GM18517 (cell line): Measurements from ENCODE around the gene ARHGAP26.

Source experiments
- ATAC-seq: cut with Tn5 transposase; IDR thresholded peaks from one replicate; pipeline ENCODE4 v1.9.1; 2021; ENCODE audit warnings: mild to moderate bottlenecking, moderate library complexity; ENCODE audit not compliant: unreplicated experiment

ARHGAP26 gene

DNA sequence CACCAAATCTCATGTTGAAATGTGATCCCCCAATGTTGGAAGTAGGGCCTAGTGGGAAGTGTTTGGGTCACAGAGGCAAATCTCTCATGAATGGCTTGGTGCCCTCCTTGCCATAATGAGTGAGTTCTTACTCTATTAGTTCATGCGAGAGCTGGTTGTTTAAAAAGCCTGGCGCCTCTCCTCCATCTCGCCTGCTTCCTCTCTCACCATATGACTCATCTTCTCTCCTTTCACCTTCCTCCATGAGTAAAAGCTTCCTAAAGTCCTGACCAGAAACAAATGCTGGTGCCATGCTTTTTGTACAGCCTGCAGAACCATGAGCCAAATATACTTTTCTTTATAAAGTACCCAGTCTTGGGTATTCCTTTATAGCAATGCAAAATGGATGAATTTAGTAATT is 20.9 kb upstream of the ARHGAP26 start:
- no peak for ATAC-seq

DNA sequence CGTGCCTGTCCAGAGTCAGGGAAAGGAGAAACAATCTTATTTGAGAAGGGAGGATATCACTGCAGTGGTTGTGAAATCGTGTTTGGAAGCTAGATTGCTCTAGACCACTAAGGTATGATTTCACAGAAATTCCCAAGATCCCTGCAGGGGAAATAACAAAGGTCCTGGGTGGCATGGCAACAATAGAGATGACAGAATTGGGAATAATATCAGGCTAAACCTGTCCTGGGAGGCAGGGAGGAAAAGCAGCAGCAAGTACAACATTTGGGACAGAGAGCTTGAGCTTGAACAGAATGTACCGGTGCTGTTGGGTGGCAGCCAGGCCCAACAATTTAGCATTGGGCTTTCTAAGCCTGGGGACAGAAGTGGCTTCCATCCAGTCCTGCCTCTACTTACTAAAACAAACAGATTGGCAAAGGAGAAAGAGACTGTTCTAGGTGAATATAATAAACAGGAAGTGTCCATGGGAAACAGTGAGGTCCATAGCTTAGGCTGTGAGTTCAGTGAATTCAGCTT is 17.0 kb upstream of the ARHGAP26 start:
- no peak for ATAC-seq

DNA sequence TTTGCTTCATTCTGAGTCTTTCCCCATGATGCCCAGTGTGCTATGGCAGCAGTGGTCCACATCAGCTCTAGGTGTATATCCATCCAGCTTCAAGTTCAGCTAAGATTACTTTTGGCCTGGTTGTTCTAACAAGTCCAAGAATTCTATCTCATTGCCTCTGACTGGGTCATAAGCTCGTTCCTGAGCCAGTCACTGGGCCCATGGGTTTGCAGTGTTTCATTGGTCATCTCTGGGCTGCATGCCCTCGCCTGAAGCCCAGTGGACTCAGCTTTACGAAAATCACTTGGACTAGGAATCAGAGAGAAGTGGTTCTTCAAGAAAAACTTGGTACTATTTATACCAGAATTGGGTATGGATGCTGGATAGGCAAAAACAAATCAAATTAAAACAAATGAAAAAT is 16.1 kb upstream of the ARHGAP26 start:
- no peak for ATAC-seq

DNA sequence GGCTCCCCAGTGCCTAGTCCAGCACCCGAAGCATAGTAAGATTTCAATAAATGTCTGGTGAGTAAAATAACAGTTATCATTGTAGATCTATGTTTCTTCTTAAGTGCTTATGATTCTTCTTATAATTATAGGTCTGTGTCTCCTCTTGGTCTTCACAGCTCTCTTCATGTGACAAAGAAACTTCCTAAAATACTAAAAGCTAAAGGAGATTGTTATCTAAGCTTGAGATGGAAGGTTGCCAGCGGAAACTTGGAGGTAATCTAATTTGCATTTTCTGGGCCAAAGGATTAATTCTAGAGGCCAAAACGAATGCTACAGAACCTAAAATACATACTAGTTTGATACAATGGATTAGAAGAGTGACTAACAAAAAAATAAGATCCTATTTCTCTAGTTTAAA is 13.6 kb upstream of the ARHGAP26 start:
- no peak for ATAC-seq

DNA sequence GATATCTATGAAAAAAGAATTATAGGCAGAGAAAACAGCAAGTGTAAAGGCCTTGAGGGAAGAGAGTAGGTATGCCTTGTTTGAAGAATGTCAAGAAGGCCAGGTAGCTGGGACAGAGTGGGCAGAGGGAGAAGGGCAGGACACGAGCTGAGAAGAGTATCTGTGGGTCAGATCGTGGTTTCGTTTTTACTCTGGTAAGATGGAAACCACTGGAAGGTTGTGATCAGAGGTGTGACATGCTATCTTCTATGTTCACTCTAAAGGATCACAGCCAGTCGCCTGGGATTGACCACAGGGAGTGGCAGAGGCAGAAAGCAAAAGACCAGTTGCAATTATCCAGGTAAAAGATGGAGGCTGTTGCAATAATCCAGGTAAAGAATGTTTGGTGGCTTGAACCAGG is 12.6 kb upstream of the ARHGAP26 start:
- ATAC-seq = no peak

DNA sequence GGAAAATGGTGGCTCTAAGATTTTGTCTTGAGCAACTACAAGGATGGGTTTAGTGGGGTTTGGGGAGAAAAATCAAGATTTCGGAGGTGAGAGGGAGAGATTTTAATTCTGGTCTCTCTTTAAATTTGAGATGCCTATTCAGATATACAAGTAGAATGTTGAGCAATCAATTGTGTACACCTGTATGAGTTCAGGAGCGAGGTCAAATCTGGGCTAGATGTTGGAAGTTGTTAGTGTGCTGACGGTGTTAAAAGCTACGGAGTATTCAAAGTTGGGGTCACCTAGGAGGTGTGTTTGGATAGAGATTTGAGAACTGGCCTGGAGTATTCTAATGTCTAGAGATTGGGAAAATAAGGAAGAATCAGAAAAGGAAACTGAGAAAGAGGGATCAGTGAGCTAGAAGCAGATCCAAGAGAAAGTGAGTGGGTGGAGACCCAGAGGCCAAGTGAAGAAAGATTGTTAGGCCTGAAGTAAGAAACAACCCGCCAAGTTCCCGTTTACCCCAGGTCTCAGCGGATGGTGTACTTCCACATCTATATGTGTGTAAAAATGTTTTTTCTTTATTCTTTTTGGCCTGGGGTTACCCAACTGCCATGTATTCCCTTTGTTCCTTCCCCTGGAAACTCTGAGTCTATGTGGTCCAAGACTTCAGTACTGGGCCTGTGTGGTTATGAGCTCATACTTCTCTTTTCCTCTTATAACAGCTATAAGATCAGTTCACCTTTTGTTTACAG is 11.9 kb upstream of the ARHGAP26 start:
- no peak for ATAC-seq

DNA sequence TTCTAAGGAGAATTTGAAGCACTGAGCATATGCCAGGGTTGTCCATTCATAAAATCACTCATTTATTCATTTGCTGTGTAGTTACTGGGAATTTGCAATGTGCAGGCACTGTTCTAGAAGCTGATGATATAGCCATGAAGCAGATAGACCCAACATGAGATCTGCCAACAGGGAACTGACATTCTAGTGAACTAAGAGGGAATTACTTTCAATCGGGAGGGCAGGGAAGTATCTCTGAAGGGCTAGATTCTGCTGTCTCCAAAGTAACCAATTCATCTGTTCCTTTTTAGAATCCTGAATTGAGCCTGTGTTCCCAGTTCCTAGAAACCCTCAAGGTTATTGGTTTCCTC is 11.4 kb upstream of the ARHGAP26 start:
- ATAC-seq = no peak

DNA sequence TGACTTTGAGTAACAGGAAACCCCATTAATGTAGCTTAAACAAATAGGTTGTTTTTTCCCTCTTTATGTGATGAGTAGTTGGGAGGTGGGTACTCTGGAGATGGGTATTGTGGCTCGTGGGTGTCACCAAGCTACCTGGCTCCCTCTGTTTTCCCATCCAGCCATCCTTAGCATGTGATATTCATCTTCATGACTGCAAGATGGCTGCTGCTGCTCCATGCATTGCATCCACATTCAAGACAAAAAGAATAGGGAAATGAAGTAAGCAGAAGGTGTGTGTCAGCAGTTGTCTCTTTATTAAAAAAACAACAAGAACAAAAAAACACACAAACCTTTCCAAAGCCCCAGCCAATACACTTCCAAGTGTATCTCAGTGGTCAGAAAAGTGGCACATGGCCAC is 6.5 kb upstream of the ARHGAP26 start:
- no peak for ATAC-seq

DNA sequence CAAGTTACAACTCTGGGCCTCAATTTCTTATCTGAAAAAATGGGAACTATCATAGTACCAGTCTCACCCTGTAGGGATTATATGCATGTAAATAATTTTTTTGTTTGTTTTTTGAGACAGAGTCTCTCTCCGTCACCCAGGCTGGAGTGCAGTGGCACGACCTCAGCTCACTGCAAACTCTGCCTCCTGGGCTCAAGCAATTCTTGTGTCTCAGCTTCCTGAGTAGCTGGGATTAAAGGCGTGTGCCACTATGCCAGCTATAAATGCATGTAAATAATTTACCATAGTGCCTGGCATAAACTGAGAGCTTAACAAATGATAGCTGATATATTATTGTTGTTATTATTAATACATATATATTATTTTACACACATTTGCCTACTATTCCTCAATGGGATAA is 3.0 kb upstream of the ARHGAP26 start:
- no peak for ATAC-seq

DNA sequence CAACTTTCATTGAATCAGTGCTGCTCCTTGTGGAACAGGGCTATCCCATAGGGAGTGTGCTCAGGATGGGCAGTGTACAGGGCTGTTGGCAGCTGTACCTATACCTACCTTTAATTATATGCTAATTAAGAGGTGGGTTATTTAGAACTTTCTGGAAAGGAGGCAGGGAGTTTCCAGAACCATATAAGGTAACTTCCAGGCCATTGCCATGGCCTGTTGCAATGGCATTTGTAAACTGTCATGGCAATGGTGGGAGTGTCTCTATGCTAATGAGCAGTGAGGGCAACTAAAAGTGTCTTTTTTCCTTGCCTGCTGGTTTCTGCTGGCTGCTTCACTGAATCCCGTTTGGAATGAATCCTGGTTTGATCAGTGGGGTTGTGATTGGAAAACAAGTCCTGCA is 2.3 kb upstream of the ARHGAP26 start:
- no peak for ATAC-seq

DNA sequence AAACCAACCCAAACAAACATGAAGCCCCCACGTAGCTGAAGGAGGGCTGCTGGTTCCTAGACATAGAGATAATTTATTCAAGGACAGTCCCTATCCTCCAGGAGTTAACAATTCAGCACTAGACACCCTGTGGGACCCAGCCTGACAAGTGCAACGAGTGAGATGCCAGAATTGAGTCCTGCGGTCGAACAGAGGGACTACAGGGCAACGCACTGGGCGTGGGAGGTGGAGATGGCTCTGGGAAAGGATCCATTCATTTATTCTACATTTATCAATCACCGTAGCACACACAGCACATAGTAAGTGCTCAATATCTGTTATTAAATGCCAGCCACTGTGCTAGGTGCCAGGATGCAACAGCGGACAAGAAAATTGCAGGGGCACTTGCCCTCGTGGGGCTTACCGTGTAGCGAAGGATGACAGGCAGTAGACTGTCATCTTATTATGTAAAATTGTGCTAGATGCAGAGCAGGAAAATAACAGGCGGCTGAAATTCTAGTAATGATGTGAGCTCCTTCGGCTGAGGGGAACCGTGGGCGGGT is 855 bp upstream of the ARHGAP26 start:
- no peak for ATAC-seq

DNA sequence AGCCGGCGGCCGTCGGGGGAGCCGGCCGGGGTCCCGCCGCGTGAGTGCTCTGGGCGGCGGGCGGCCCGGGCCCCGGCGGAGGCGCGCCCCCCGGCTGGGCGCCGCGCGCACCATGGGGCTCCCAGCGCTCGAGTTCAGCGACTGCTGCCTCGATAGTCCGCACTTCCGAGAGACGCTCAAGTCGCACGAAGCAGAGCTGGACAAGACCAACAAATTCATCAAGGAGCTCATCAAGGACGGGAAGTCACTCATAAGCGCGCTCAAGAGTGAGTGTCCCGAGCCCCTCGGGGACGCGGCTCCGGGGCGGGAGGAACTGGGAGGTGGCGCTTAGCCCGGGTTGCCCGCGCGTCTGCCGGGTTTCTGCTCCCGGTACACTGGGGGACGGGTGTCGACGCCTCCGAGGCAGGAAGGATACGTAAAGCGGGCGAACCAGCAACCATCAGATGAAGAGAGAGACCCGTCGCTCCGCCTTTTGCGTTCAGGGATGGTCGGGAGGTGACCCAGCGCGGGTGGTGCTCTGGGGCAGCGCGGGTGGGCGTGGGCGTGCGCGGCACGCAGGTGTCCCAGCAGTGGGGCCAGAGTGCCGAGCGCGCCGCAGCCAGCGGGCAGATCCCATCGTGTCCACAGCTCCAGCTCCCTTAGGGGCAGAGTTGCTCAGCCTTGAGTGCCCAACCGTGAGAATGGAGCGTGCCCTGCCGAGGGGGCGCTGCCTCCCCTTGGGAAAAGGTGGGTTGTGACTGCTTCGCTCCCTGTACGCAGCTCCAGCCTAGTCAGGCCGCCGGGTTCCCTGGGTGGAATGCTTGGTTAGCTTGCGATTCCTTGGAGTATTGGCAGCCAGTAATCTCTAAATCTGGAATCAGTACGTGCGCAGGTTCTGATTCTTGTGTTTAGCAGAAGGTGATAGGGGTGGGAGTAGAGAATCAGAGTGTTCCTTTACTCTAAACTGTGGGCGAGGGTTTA is 753 bp downstream of the ARHGAP26 start:
- ATAC-seq = peak; percentile 28

DNA sequence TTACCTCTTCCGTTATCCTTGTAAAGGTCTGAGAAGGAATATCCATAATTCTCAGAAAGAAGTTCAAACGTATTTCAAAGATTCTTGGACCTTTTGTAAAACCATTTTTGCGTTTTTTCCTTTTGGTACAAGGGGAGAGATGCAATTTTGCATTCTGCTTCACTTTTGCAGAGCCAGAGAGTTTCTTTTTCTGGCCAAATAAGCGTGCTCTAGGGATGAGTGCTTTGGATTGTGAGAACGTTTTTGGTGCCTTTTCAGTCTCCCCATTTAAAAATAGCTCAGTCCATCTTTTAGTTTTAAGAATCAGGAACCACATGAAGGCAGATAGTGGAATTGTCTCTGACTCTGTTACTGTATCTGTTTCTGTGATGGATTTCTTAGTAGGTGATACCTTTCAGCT is 1.5 kb downstream of the ARHGAP26 start:
- ATAC-seq = no peak

DNA sequence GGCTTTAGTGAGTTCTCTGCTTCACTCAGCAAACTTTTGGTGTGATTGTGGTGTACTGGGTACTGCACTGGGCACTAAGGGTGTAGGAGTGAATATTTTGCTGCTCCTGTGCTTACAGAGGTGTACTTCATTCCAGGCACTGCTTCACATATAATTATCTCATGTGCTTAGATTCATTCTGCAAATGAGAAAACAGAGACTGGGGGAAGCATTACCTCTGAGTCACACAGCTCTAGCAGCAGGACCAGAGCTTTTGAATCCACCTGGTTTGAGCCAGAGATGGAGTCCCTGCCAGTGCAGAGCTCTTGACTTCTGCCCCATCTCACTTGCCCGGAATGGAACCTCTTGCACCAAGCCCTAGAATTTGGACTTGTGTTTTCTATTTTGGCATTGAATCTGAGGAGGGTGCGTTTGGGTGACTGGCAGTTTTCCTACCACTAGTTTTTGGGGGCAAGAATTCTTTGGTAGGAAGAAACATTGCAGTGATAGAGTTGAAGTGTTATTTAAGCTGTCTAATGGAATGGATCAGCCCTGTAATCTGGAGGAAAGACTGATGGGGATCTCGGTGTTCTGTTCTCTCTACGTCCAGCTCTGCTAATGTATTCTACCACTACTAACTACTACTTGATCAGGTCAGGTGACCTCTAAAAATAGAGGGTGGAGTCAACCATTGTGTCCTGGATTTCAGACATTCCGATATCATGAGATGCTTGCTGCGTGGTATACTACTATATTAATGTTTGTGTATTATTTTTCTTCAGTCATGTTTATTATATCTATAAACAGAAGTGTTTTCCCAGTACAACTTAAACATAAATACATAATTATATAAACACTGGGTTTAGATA is 2.5 kb downstream of the ARHGAP26 start:
- ATAC-seq = no peak

DNA sequence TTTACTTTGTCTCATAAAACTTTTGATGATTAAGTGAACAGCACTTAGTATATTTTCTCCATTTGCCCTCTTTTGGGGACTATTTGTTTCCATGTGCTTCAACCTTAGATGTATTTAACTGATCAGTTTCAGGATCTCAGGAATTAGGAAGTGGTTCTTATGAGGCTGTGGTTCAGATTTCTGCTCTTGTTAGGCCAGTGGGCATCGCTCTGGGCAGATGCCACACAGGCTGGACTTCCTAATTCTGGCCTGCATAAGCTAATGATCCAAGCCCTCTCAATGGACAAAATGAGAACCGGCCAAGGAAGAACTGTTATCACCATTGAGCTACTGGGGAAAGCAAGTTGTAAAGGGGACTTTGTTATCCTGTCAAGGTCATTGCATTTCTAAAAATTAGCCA is 6.9 kb downstream of the ARHGAP26 start:
- no peak for ATAC-seq

DNA sequence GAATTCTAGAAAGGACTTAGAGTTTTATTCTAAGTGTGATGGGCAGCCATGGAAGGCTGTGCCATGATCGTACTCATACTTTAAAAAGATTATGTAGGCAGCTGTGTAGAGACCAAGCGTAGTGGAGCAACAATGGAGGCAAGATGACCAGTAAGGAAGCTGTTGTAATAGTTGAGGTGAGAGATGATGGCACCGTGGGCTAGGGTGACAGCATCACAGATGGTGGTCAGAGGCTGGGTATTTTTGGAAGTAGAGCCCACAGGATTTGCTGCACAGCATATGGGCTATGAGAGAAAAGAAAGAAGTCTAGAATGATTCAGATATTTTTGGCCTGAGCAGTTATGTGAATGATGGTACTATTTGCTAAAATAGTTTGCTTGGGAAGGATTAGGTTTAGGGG is 7.7 kb downstream of the ARHGAP26 start:
- no peak for ATAC-seq

DNA sequence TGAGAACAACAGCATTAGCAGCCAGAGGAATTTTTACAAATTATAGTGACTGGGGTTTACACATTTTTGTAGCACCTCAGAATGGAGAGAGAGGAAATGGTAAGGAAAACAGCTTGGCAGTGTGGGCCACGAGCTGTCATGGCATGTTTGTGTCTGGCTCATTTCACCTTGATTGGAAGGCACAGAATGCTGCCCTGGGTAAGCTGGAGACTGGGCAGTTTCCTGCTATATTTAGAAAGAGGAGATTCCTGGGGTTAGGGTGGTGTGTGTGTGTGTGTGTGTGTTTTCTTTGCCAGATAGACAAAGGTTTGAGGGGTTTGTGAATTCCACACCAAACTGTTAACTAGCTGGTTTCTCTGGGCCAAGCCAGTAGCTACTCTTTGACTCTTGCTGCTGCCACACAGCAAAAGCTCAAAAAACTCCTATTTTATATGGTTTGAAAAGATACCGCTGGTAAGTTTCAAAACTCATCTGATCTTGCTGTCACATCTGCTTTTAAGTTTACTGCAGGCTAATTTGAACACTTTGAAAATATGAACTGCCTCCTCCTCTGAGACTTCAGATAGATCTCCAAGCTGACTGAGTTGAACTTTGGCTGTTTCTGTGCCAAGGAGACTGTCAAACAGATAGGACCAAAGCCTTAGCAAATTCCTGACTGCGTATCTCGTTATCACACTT is 9.1 kb downstream of the ARHGAP26 start:
- no peak for ATAC-seq

DNA sequence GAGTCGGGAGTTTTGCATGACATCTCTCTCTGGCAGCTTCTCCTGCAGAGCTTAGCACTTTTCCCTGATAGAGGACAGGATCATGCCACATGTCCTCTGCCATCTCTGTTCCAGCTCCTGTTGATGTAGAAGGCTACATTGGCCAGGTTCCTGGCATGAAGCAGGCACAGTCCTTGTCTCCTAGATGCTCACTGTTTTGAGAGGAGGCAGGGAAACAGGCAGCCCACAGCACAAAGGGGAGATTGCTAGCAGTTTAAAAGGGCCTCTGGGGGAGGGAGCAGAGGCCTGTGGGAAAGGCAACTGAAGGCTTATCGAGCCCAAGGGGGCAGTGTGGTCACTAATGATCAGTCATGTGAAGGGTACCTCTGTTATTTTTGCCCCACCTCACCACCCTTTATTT is 10.7 kb downstream of the ARHGAP26 start:
- no peak for ATAC-seq

DNA sequence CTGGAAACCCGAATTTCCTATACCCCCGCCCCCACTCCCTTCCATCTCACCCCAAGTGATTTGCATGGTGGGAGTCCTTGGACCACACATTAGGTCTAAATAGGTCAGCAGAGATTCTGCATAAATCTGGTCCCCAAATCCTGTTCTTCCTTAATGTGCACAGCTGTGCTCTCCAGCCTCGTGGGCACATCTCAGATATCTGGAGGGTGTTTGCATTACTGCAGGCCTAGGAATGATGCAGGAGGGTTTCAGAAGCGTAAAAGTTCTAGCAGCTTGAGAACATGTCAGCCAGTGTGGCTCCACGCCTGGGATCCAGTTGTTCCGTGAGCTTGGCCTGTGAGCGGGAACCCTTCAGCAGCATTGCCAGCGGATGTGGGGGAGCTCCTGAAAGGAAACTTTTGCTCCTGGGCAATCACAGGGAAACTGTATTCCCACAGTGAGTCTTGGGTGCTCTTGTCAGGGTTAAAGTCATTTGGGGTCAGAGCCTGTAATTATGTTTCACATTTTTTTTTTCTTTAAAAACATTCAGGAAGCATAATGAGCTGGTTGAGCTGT is 12.9 kb downstream of the ARHGAP26 start:
- ATAC-seq = no peak
